SU-DHL-6 (cell line): ENCODE data around the gene NPC2.

Experiments
- H2AFZ ChIP-seq: fragments of 200-600 bp; sonication (generic); 2 replicates; pipeline ENCODE4 v1.6.1; 2014; ENCODE audit warnings: low read depth, mild to moderate bottlenecking, moderate library complexity, mixed read lengths, antibody characterized with exemption, low read length; ENCODE audit not compliant: severe bottlenecking
- H3F3A ChIP-seq: fragments of 200-600 bp; shearing (Covaris generic); 2 replicates; pipeline ENCODE4 v1.6.0; 2016; ENCODE audit warnings: antibody characterized with exemption, mild to moderate bottlenecking; ENCODE audit not compliant: insufficient read depth
- H3K27ac ChIP-seq: fragments of 200-600 bp; sonication (generic); 2 replicates; pipeline ENCODE4 v1.5.1; 2016; ENCODE audit warnings: low read depth, mild to moderate bottlenecking, low read length, moderate library complexity, mixed read lengths
- H3K27me3 ChIP-seq: fragments of 200-600 bp; sonication (generic), shearing (Covaris generic); 2 replicates; pipeline ENCODE4 v1.6.0; 2014; ENCODE audit warnings: mild to moderate bottlenecking, low read length
- H3K36me3 ChIP-seq: fragments of 200-600 bp; sonication (generic); 2 replicates; pipeline ENCODE4 v1.6.1; 2014; ENCODE audit warnings: mild to moderate bottlenecking, low read length, mixed read lengths
- H3K4me2 ChIP-seq: fragments of 300-600, 200-600 bp; shearing (Covaris generic), sonication (generic); 2 replicates; pipeline ENCODE4 v1.6.0; 2014; ENCODE audit warnings: low read length, low read depth, mild to moderate bottlenecking; ENCODE audit not compliant: poor library complexity, severe bottlenecking
- H3K4me3 ChIP-seq: fragments of 200-600 bp; sonication (generic); 2 replicates; pipeline ENCODE4 v1.5.1; 2014; ENCODE audit warnings: antibody characterized with exemption, low read length, mild to moderate bottlenecking, mixed read lengths; ENCODE audit not compliant: insufficient read depth, poor library complexity, severe bottlenecking
- H3K79me2 ChIP-seq: fragments of 200-600 bp; sonication (generic); 2 replicates; pipeline ENCODE4 v1.6.1; 2014; ENCODE audit warnings: mild to moderate bottlenecking, low read length, moderate library complexity; ENCODE audit not compliant: insufficient read depth
- H3K9ac ChIP-seq: fragments of 200-600 bp; sonication (generic); 2 replicates; pipeline ENCODE4 v1.7.0; 2014; ENCODE audit warnings: mild to moderate bottlenecking, low read length
- H3K9me2 ChIP-seq: fragments of 200-600 bp; sonication (generic); replicated peaks from 2 replicates; pipeline ENCODE4 v1.6.1; 2014; ENCODE audit warnings: low read length; ENCODE audit not compliant: insufficient read depth
- H3K9me3 ChIP-seq: fragments of 200-600 bp; sonication (generic); 2 replicates; pipeline ENCODE4 v1.6.1; 2014; ENCODE audit warnings: low read length, mixed read lengths; ENCODE audit not compliant: insufficient read depth
- H4K20me1 ChIP-seq: fragments of 200-600 bp; sonication (generic); 2 replicates; pipeline ENCODE4 v1.6.1; 2014; ENCODE audit warnings: low read depth, mild to moderate bottlenecking, antibody characterized with exemption, low read length, moderate library complexity, mixed read lengths
- EZH2phosphoT487 ChIP-seq: fragments of 200-600 bp; sonication (generic), shearing (Covaris generic); conservative IDR thresholded peaks from 2 replicates; pipeline ENCODE4 v1.6.1; 2018; ENCODE audit warnings: mild to moderate bottlenecking, antibody characterized with exemption, low read length, moderate library complexity, mixed read lengths
- TF ChIP-seq, protein P1 (sequence below): fragments of 200-600 bp; sonication (generic); IDR thresholded peaks from one replicate; pipeline ENCODE4 v1.5.1; 2017; ENCODE audit warnings: antibody characterized with exemption, mild to moderate bottlenecking, low read length, moderate library complexity; ENCODE audit not compliant: insufficient read depth, poor library complexity, severe bottlenecking

Gene NPC2

GRCh38 chr14:74507840-74508239, 14.7 kb upstream of the NPC2 start:
- Histone ChIP-seq H3K4me3 (no peak overlapping the region), H3K27me3 (no peaks in the 10 kb centered on the region), H4K20me1 (no peaks in the 10 kb centered on the region), H3K9me3 (no peaks in the 10 kb centered on the region), H3K9me2 (no peaks in the 10 kb centered on the region), H3K9ac (no peak overlapping the region), H3K79me2 (no peaks in the 10 kb centered on the region), H3F3A (no peaks in the 10 kb centered on the region), H3K36me3 (no peaks in the 10 kb centered on the region), H3K4me2 (no peak overlapping the region), H3K27ac (no peak overlapping the region), H2AFZ (no peak overlapping the region)
- TF ChIP-seq, protein P1, sequence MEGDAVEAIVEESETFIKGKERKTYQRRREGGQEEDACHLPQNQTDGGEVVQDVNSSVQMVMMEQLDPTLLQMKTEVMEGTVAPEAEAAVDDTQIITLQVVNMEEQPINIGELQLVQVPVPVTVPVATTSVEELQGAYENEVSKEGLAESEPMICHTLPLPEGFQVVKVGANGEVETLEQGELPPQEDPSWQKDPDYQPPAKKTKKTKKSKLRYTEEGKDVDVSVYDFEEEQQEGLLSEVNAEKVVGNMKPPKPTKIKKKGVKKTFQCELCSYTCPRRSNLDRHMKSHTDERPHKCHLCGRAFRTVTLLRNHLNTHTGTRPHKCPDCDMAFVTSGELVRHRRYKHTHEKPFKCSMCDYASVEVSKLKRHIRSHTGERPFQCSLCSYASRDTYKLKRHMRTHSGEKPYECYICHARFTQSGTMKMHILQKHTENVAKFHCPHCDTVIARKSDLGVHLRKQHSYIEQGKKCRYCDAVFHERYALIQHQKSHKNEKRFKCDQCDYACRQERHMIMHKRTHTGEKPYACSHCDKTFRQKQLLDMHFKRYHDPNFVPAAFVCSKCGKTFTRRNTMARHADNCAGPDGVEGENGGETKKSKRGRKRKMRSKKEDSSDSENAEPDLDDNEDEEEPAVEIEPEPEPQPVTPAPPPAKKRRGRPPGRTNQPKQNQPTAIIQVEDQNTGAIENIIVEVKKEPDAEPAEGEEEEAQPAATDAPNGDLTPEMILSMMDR: no peak
- TF ChIP-seq EZH2phosphoT487: no peak

- Histone ChIP-seq H2AFZ (no peak overlapping the region), H3K9ac (no peak overlapping the region), H3F3A (no peaks in the 10 kb centered on the region), H3K36me3 (no peaks in the 10 kb centered on the region), H3K27ac (no peak overlapping the region), H3K9me3 (no peaks in the 10 kb centered on the region), H3K4me2 (no peak overlapping the region), H4K20me1 (no peaks in the 10 kb centered on the region), H3K4me3 (no peak overlapping the region), H3K79me2 (no peaks in the 10 kb centered on the region), H3K9me2 (no peaks in the 10 kb centered on the region), H3K27me3 (no peaks in the 10 kb centered on the region)
- TF ChIP-seq, protein P1: no peak
- TF ChIP-seq EZH2phosphoT487: no peak
Observed at GRCh38 chr14:74507085-74507484, 14.0 kb upstream of the NPC2 start.

DNA sequence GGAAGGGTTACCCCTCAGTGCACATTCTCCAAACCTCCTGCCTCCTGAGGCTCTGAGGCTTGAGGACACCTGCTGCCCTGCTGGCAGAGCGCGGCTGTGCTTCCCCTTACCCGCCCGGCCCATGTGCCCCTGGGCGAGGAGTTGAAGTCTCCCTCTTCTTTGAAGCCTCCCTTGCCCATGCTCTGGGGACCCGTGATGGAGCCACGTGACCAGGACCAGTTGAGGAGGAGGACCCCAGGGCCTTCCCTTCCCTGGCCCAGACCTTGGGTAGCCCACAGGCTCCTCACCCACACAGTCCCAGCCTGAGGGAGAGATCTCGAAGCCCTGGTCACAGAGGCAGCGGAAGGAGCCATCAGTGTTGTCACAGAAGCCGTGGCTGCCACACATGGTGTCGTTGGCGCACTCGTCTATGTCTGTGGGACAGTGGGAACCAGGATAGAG, 13.3 kb upstream of the NPC2 start:
- Histone ChIP-seq H2AFZ (no peak overlapping the region), H3K4me2 (no peak overlapping the region), H3K27me3 (no peaks in the 10 kb centered on the region), H3K79me2 (no peaks in the 10 kb centered on the region), H3K9me2 (no peaks in the 10 kb centered on the region), H3K36me3 (no peaks in the 10 kb centered on the region), H3F3A (no peaks in the 10 kb centered on the region), H3K4me3 (no peak overlapping the region), H4K20me1 (no peaks in the 10 kb centered on the region), H3K9ac (no peak overlapping the region), H3K9me3 (no peaks in the 10 kb centered on the region), H3K27ac (no peak overlapping the region)
- TF ChIP-seq, protein P1: no peak
- TF ChIP-seq EZH2phosphoT487: no peak
